HG02938 (cell line): ENCODE measurements around the gene ARHGEF16.

Source experiments
- ATAC-seq: cut with Tn5 transposase; IDR thresholded peaks from one replicate; pipeline ENCODE4 v1.9.1; 2021; ENCODE audit warnings: mild to moderate bottlenecking, moderate library complexity; ENCODE audit not compliant: unreplicated experiment

ARHGEF16 gene

DNA sequence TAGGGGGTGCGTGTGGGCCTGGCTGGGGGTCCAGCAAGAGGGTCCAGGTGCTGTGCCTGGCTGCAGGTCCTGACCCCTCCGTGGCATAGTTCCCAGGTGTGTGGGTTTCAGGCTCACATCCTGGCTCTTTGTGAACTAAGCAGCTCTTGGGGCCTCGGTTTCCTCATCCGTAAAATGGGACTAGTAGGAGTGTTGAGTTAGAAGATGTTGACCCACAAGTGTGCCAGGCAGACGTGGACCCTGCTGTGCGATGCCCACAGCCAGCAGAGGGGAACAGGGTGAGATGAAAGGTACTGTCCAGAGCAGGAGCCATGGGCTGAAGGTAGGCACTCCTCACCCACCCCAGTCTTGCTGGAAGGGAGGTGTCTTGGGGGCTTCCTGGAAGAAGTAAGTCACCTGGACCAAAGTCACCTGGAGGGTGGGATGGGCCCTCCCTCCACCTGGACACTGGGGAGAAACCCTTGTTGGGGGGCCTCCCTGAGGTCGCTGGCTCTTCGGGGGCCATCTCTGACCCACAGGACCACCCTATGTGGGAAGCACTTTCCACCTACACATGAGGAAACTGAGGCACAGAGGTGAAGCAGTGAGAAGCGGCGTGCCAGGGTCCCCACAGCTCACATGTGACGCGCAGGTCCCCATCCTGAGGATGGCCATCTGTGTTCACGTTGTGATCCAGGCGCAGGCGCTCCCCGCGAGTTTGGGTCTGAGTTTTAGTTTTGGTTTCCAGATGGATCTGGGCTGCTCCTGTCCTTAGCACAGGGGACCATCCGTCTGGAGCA lies 1.4 kb downstream of the ARHGEF16 start:
- no peak for ATAC-seq

DNA sequence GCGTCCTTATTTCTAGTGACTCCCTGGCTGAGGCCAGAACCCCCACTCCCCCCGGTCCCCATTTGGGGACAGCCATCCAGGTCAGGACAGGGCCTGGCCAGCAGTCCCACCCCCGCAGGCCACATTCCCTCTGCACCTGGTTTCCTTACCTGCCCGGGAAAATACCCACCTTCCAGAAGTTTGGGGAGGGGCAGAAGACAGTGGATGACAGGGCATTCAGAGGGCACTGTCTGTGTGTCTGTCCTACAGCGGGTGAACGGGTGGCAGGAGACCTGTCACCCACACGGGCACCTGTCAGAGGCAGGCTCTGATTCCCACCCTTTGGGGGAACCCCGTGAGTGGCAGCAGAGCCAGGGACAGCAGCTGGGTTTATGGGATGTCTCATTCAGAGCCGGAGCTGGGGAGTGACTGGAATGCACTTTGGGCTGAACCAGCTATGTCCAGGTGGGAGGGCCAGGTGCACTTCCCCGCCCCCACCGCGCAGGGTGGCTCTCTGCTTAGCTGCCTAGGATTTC lies 2.0 kb downstream of the ARHGEF16 start:
- ATAC-seq = no peak

DNA sequence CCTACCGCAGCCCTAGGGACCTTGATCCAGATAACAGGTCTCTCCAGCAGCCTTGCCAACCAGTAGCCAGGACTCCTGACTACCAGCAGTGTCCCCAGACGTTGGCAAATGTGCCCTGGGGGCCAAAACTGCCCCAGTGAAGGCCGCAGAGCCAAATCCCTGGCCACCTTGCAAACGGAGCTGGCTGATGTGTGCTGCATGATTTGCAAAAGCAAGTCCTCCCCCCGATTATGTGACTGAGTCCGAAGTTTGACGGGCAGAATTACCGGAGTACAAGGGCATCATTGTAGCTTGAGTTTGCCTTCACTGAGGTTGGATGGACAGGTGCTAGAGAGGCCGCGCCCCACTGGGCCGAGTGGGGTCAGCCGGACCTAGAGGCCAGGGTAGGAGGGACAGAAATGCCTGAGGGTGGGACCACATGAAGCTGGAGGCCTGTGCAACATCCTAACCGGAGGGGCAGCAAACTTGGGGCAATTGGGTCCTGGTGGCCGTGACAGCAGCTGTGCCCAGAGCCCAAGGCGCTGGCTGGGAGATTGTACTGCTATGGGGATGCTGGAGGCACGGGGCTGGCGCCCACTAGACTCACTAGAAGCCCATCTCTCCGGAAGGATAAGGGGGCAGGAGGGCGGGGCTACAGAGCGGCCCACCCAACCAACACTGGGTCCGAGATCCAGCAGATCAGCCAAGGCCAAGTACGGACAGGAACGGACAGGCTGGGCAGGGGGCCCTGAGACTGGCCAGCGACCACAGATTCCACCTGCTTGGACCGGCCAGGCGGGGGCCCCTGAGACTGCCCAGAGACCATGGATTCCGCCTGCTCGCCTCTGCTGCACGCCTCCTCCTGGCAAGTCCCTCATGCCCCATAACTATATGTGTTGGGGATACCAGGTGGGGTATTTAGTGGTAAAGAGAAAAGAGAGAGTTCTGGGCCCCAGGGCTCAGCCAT lies 2.8 kb downstream of the ARHGEF16 start:
- no peak for ATAC-seq

DNA sequence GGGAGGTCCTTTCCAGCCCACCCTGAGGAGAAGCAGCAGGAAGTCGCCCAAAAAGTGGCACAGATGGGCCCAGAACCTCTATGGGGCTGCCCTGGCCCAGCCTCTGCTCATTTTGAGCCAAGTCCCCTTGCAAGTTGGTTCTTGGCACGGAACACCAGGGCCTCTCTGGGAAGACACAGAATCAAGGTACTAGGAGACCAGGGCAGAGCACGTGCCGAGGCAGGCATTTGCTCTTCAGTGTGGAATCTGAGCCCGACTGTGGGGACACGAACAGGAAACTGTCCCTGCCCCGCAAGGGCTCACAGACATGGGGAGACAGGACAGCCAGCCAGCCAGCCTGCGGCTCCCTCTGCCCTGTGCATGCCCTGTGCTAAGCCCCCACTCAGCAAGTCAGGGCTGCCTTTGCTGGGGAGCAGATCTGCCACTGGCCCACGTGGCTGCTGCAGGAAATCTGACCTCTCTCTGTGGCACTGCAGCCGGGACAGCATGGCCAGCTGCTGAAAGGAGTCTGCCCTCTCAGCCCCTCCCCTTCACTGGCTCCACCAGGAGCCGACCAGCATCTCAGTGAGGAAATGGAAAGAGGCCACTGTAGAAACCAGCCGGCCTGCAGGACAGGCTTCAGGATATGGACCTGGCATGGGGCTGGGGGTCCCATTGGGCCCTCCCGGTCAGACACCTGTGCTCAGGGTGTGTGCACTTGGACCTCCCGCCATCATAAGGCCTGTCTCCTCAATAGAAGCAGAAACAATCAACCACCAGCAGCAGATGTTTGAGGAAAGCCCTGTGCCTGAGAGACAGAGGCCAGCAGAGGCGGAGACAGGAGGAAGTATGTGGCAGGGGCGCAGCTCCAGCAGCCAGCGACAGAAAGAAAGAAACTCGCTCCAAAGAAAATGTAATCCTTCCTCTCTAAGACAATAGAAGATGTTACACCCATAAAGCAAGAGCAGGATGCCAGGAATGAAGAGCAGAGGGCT lies 3.7 kb downstream of the ARHGEF16 start:
- ATAC-seq = no peak

DNA sequence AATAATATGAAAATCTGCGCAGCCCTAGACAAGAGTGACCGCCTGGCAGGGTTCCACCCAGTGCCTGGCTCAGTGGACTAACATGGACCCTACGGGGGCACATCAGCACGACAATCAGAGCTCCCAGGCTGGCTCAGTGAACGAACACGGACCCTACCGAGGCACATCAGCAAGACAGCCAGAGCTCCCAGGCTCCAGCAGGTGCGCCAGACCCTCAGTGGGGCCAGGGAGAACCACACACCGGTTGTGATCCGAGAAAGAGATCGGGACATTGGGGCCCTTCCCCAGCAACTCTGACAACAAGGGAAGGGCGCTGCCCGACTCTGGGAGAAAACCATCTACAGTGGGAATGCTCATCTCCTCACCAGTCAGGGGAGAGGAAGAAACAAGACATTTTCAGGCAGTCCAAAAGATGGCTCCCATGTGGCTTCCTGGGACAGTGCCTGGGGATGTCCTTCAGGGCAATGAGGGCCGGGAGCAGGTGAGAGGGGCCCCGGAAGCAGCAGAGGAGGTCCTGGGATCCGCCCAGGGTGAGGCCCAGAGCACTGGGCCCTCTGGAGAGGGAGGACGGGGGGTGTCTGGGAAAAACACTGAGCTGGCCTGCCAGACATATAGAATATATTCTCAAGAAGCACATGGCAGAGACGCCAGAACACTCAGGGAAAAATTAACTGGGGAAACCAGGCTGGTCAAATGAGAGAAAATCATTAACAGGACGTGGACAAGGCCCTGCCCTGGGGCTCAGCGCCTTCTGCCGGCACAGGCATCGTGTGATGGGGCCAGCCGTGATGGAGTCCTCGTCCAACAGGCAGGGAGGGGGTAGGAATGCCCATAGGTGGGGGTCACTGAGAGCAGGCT lies 4.8 kb downstream of the ARHGEF16 start:
- ATAC-seq = no peak

DNA sequence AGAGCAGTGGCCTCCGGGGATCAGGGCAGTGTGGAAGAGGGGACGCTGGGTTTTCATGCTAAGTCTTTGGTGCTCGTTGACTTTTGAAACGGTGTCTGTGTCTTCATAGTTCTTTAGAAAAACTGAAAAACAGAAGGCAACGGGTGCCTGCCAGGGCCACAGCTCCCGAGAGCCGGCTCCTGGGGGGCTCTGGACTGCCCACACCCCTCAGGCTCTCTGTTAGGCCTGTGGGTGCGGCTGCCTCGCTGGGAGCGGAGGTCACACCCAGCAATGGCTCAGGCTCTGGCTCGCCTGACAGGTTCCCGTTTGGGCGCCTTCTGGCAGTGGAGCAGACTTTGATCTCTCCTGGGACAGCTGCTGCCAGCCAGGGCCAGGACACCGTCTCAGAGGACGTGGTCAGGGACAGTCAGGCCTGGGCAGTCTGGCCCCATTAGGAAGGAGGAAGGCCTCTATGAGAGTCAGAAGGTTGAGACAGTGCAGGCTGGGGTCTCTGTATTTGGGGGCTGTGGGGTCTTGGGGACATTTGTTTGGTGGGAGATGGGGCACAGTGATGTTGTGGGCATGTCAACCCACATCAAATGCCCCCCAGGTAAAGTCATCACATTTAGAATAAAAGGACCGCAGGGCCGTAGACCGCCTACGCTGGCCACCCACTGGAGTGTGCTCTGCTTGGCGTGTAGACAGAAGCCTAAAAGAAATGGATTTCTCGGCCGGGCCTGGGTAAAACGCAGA lies 5.6 kb downstream of the ARHGEF16 start:
- no peak for ATAC-seq

DNA sequence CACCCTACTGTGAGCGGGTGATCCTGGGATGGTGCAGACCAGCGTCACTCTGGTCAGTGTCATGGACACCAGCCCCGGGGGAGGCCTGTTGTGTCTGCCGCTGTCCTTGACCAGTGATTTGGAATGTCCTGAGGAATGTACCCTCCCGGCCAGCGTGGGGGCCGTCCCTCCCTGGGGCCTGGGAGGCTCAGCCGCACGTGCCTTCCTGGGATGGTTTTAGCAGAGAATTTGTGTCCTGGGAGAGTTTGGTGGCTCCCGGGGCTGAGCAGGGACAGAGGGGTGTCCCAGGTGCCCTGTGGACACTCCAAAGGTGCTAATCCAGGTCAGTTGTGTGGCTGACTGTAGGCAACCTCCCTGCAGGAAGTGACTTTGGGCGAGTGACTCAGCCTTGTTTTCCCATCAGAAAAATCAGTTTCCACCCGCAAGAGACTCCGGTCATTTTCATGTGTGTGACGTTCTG lies 6.2 kb downstream of the ARHGEF16 start:
- no peak for ATAC-seq

DNA sequence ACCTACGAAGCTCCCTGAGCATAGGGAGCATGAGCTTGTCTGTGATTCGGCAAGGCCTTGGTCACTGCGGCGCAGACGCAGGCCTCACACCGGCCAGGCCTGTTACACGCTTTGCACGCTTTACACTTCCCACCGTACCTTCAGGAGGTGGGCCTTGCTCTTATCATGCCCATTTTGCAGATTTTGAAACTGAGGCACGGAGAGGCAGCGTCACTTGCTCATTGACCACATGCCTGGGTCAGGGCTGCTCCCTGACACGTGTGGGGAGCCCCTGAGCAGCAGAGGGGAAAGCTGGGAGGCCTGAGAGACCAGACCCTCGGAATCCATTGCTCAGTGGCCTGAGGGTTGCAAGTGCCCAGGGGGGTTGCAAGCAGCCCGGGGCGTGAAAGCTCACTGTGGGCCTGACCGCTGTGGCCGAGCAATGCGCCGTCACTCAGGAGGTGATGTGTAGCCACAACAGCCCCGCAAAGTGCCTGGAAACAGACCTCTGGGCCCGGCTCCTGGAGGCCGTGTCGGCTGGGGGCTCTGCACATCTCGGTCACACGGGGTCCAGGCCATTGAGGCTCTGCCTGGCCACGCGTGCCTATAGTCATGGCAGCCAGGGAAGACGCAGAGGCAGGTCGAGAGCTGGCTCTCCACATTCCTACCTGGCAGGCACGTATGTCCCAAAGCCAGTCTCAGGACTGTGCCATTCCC lies 6.9 kb downstream of the ARHGEF16 start:
- no peak for ATAC-seq

DNA sequence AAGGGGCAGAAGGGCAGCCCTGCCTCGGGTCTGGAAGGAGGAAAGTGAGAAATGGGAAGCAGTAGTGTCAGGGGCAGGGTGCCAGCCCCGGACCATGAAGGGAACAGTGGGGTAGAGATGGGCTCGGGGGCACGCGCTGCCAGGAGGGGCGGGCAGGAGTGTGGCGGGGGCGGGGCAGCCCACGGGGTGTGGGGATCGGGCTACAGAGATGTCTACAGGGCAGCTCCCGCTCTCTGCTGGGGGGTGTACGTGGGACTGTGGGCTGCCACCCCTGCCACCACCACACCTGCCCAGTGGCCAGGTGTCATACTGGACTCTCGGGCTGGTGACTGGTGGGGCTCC lies 7.4 kb downstream of the ARHGEF16 start:
- ATAC-seq = no peak

DNA sequence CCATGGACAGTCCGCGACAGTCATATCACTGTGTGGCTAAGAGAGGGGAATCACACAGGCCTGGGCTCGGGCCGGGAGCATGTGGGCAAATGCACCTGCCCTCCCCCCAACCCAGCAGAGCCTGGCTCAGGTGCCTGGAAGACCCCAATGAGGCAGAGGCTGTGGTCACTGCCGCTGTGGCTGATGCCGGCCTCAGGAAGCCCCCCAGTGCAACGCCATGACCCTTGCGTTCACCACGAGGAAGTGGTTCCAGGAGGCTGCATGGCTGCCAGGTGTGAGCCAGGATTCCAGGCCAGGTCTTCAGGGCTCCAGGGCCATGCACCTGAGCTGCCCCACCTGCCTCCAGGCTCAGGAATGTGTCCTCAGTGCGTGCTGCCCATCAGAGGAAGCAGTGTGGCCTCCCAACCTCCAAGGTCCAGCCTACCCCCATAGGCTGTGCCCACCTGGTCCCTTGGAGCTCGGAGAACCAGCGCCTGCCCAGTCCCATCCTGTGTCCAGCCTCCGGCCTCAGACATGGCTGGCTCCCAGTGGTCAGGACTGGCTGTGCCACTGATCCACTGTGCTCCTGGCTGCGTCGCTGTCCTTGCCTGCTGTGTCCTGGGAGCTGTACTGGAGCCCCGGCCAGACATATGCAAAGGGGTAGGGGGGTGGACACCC lies 8.0 kb downstream of the ARHGEF16 start:
- no peak for ATAC-seq

DNA sequence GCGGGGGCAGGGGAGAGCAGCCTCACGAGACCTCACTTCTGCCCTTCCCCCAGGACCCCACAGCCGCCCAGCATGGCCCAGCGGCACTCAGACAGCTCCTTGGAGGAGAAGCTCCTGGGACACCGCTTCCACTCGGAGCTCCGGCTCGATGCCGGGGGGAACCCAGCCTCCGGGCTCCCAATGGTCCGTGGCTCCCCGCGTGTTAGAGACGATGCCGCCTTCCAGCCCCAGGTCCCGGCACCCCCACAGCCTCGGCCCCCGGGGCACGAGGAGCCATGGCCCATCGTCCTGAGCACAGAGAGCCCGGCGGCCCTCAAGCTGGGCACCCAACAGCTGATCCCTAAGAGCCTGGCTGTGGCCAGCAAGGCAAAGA lies 8.5 kb downstream of the ARHGEF16 start:
- ATAC-seq = no peak

DNA sequence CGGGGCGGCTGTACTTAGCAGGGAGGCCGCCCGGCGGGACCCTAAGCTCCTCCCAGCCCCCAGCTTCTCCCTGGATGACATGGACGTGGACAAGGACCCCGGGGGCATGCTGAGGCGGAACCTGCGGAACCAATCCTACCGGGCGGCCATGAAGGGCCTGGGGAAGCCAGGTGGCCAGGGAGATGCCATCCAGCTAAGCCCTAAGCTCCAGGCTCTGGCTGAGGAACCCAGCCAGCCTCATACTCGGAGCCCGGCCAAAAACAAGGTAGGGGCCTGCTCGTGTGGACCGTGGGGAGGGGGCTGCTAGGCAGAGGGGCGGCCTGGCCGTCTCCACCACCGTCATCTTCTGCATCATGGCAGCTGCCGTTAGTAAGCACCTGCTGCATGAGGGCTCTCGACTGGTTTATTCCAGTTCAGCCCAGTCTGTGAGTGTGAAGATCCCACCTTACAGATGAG lies 9.0 kb downstream of the ARHGEF16 start:
- no peak for ATAC-seq

DNA sequence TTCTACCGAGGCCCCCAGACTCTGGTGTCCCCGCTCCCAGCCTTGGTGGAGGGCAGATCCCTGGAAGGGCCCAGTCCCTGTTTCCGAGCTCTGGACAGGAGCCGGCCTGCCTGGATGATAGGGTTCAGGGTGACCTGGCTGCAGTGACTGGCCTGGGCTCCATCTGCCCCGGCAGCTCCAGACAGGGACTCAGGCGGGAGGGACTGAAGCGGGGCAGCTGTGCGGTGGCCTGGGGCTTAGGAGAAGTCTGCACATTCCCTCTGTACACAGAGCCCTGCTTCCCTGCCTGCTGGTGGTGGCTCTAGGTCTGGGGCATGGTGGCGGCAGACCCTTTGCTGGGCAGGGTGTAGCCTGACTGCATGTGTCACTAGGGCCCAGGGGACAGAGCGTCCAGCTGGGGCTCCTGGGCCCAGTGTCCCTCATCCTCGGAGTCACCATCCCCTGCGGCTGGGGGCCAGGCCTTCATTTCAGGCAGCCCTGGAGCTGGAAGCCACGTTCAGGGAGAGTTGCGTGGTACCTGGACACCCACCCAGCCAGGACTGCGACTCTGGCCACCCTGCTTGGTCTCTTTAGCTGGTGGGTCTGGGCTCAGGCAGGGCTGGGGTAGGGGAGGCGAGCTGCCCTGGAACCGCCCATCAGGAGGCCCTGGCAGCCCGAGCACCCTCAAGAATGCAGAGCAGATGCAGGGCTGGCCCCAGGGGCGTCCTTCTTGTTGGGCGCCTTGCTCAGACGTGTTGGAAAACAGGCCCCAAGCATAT lies 9.6 kb downstream of the ARHGEF16 start:
- ATAC-seq = no peak

DNA sequence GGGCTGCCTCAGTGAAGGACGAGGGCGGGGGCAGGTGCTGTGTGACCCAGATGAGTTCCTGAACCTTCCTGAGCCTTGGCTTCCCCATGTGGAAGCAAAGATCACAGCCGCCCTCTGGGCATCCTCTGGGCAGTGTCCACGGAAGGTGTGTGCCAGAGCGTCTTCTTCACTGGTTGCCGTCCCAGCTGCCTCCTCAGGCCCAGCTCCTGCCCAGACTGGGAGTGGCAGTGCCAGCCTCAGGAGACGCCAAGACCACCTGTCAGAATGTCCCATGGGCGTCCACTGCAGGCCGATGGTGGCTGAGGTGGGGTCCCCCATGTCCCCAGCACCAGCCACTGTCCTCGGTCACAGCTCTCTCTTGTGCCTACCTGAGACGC lies 10.2 kb downstream of the ARHGEF16 start:
- ATAC-seq = no peak

DNA sequence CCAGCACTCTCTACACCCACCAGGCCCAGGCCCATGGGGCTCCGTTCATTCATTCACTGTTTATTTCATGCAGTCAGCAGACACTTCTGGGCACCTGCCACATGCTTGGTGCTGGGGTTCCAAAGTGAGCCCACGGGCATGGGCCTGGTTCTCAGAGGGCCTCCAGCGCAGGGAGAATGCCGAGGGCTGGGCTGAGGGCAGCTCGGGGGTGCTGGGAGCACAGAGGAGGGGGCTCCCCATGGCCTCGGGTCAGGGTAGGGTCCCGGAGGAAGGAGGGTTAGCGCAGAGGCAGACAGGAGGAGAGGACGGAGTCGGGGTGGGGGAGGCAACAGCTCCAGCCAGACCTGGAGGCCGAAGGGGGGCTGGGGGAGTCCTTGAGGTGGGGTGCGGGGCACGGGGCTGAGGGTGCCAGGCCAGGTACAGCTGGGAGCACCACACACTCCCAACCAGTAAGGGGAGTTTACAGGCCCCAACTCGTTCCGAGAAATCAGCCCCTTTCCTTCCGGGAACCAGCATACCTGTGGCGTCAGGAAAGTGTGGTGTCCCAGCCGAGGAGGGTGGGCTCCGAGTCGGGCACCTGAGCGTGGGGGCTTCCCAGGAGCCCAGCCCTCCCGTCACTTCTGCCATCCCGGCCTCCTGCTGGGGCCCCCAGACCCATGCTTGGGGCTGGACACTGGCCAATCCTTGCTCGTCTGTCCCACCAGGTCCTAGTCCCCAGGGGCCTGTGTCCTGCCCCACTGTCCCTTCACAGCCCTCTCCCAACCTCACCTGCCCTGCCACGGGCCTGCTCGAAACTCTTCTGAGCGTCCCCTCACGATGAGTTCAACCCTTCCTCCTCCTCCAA lies 10.8 kb downstream of the ARHGEF16 start:
- ATAC-seq = no peak

DNA sequence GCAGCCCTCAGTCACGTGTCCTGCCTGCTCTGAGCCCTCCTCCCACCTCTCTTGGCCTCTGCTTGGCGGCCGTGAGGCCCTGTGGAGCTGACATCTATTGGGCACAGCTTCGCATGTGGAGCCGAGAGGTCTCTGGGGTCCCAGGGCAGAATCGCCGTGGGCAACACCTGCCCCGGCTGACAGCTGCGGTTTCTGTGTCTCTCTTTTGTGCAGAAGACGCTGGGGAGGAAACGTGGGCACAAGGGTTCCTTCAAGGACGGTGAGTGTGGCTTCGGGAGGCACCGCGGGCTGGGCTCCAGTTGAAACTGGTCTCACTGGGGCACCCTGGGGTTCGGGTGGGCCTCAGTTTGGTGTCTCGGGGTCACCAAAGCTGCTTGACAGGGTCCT lies 11.5 kb downstream of the ARHGEF16 start:
- no peak for ATAC-seq
